GM23338 (cell line): ENCODE results near the gene CELSR1. TPM values are rescaled to one million over a fixed set of nuclear protein-coding genes. Genes with fewer than 3 reads are reported as not detected.
A peak's percentile ranks its signal among the peaks of the same experiment; 100 is the strongest.

Source experiments
- ATAC-seq: fragments of 200-7000 bp; cut with Tn5 transposase; 3 replicates; pipeline ENCODE4 v1.9.1; 2020
- DNase-seq: peaks from one replicate; pipeline ENCODE4 v3.0.0-alpha.2; 2015; ENCODE audit warnings: low spot score
- H2AFZ ChIP-seq: fragments of 200-600 bp; sonication (generic); 2 replicates; pipeline ENCODE4 v1.8.0; 2016; ENCODE audit warnings: antibody characterized with exemption, mild to moderate bottlenecking, moderate library complexity
- H3F3A ChIP-seq: fragments of 200-600 bp; sonication (generic); replicated peaks from 2 replicates; pipeline ENCODE4 v1.8.0; 2017; ENCODE audit warnings: antibody characterized with exemption, mixed run types, low read depth
- H3K27ac ChIP-seq: fragments of 200-600 bp; sonication (generic); 2 replicates; pipeline ENCODE4 v1.6.1; 2016; ENCODE audit warnings: low read depth
- H3K27me3 ChIP-seq: fragments of 200-600 bp; sonication (generic); 2 replicates; pipeline ENCODE4 v1.8.0; 2016; ENCODE audit warnings: mild to moderate bottlenecking, mixed run types, moderate library complexity; ENCODE audit not compliant: insufficient read depth
- H3K36me3 ChIP-seq: fragments of 200-600 bp; sonication (generic); 2 replicates; pipeline ENCODE4 v1.8.0; 2016; ENCODE audit warnings: mild to moderate bottlenecking; ENCODE audit not compliant: insufficient read depth
- H3K4me1 ChIP-seq: fragments of 200-600 bp; sonication (generic); 2 replicates; pipeline ENCODE4 v1.8.0; 2016; ENCODE audit warnings: mild to moderate bottlenecking, moderate library complexity; ENCODE audit not compliant: insufficient read depth
- H3K4me2 ChIP-seq: fragments of 200-600 bp; sonication (generic); 2 replicates; pipeline ENCODE4 v1.7.1; 2017; ENCODE audit warnings: mixed run types
- H3K4me3 ChIP-seq: fragments of 200-600 bp; sonication (generic); 2 replicates; pipeline ENCODE4 v1.6.1; 2016; ENCODE audit warnings: mixed run types
- H3K79me2 ChIP-seq: fragments of 200-600 bp; sonication (generic); replicated peaks from 2 replicates; pipeline ENCODE4 v1.8.0; 2017; ENCODE audit warnings: mild to moderate bottlenecking; ENCODE audit not compliant: insufficient read depth
- H3K9me2 ChIP-seq: fragments of 200-600 bp; sonication (generic); 2 replicates; pipeline ENCODE4 v1.8.0; 2017; ENCODE audit not compliant: insufficient read depth
- H4K20me1 ChIP-seq: fragments of 200-600 bp; sonication (generic); replicated peaks from 2 replicates; pipeline ENCODE4 v1.8.0; 2017; ENCODE audit warnings: mild to moderate bottlenecking; ENCODE audit not compliant: insufficient read depth
- H3K27ac Mint-ChIP-seq: 2 replicates; pipeline ENCODE4 v1.8.0; 2020; ENCODE audit warnings: inconsistent platforms, mild to moderate bottlenecking, moderate library complexity, mixed read lengths
- H3K27me3 Mint-ChIP-seq: 3 replicates; pipeline ENCODE4 v1.8.0; 2022; ENCODE audit warnings: low read depth, mild to moderate bottlenecking, moderate library complexity, mixed read lengths, inconsistent platforms; ENCODE audit not compliant: insufficient read depth, poor library complexity
- H3K36me3 Mint-ChIP-seq: 3 replicates; pipeline ENCODE4 v1.8.0; 2021; ENCODE audit warnings: low read depth, mild to moderate bottlenecking, inconsistent platforms, moderate library complexity, mixed read lengths
- H3K4me1 Mint-ChIP-seq: 3 replicates; pipeline ENCODE4 v1.8.0; 2020; ENCODE audit warnings: mild to moderate bottlenecking, inconsistent platforms, mixed read lengths
- H3K4me3 Mint-ChIP-seq: 3 replicates; pipeline ENCODE4 v1.8.0; 2021; ENCODE audit warnings: moderate library complexity, mild to moderate bottlenecking, inconsistent platforms, mixed read lengths
- H3K9me3 Mint-ChIP-seq: 3 replicates; pipeline ENCODE4 v1.8.0; 2020; ENCODE audit warnings: moderate library complexity, mild to moderate bottlenecking, inconsistent platforms, mixed read lengths
- EZH2 ChIP-seq: fragments of 200-600 bp; sonication (generic); IDR thresholded peaks from one replicate; pipeline ENCODE4 v1.8.0; 2017; ENCODE audit warnings: antibody characterized with exemption, mild to moderate bottlenecking, low read depth; ENCODE audit not compliant: unreplicated experiment
- JUNB ChIP-seq: IDR thresholded peaks from one replicate; pipeline ENCODE4 v1.6.1; 2016; ENCODE audit warnings: antibody characterized with exemption; ENCODE audit not compliant: unreplicated experiment
- POLR2AphosphoS5 ChIP-seq: IDR thresholded peaks from 2 replicates; pipeline ENCODE4 v1.6.1; 2016; ENCODE audit warnings: antibody characterized with exemption, low read depth
- STAT1 ChIP-seq: IDR thresholded peaks from one replicate; pipeline ENCODE4 v1.6.1; 2016; ENCODE audit warnings: antibody characterized with exemption; ENCODE audit not compliant: unreplicated experiment
- ZNF114 ChIP-seq: fragments of 250-450 bp; sonication (Bioruptor Pico); IDR thresholded peaks from 2 replicates; pipeline ENCODE4 v1.5.0; 2020; ENCODE audit warnings: mild to moderate bottlenecking, moderate library complexity
- polyA plus RNA-seq: library from polyadenylated mRNA; unstranded; fragments of >200 nt; fragmentation: Nextera tagmentation; extraction: Ambion mirVana; gene quantifications from 2 replicates; pipeline ENCODE4 v1.2.1, GENCODE V29; 2016
- total RNA-seq: library from RNA; depleted of rRNA; stranded (reverse); fragments of >200 nt; shearing (Covaris generic); gene quantifications from 2 replicates; pipeline ENCODE4 v1.2.3, GENCODE V29; 2014
- TF ChIP-seq, protein P1 (sequence below): IDR thresholded peaks from 2 replicates; pipeline ENCODE4 v1.6.1; 2016; ENCODE audit warnings: antibody characterized with exemption
- TF ChIP-seq, protein P2 (sequence below): IDR thresholded peaks from one replicate; pipeline ENCODE4 v1.6.1; 2018; ENCODE audit warnings: antibody characterized with exemption; ENCODE audit not compliant: unreplicated experiment
- TF ChIP-seq, protein P3 (sequence below), 2 experiments: fragments of 200-600 bp in 1 of 2; sonication (generic) in 1 of 2; conservative IDR thresholded peaks; 2 replicates each; pipeline versions ENCODE4 v1.5.1 to v1.6.1; 2016 to 2017; ENCODE audit warnings: antibody characterized with exemption in 2 of 2, low read depth in 2 of 2, mild to moderate bottlenecking in 2 of 2, moderate library complexity in 1 of 2

CELSR1 gene
- total and polyA plus RNA-seq, 2 experiments from 2014 or later, result 4.8 to 20.4 TPM

- Histone ChIP-seq H3K9me2 (0 out of 2 replicates have a peak, but pooled peaks cover 6% of the 10 kb centered on the region), H3F3A (peaks cover 2% of the 10 kb centered on the region; the same call in 1 of the 2 replicates), H3K4me3 (no peak overlapping the region), H3K27me3 (no peaks in the 10 kb centered on the region), H3K79me2 (no peaks in the 10 kb centered on the region), H3K36me3 (no peaks in the 10 kb centered on the region), H3K4me1 (no peaks in the 10 kb centered on the region), H2AFZ (peak overlapping the region; percentile 92), H4K20me1 (no peaks in the 10 kb centered on the region), H3K4me2 (peak overlapping the region; percentile 60; the same call in 1 of the 2 replicates), H3K27ac (no peak overlapping the region)
- ATAC-seq, result peak; percentile 94
- DNase-seq, result peak; percentile 82
- peaks cover 9% of the 10 kb centered on the region for H3K4me1 Mint-ChIP-seq
- H3K27ac Mint-ChIP-seq, result peak overlapping the region; percentile 31; the same call in 1 of the 2 replicates
- TF ChIP-seq STAT1 (no peak), POLR2AphosphoS5 (no peak; the same call in 1 of the 2 replicates)
- TF ChIP-seq, protein P1, sequence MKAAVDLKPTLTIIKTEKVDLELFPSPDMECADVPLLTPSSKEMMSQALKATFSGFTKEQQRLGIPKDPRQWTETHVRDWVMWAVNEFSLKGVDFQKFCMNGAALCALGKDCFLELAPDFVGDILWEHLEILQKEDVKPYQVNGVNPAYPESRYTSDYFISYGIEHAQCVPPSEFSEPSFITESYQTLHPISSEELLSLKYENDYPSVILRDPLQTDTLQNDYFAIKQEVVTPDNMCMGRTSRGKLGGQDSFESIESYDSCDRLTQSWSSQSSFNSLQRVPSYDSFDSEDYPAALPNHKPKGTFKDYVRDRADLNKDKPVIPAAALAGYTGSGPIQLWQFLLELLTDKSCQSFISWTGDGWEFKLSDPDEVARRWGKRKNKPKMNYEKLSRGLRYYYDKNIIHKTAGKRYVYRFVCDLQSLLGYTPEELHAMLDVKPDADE, result no peak
- TF ChIP-seq, protein P2, sequence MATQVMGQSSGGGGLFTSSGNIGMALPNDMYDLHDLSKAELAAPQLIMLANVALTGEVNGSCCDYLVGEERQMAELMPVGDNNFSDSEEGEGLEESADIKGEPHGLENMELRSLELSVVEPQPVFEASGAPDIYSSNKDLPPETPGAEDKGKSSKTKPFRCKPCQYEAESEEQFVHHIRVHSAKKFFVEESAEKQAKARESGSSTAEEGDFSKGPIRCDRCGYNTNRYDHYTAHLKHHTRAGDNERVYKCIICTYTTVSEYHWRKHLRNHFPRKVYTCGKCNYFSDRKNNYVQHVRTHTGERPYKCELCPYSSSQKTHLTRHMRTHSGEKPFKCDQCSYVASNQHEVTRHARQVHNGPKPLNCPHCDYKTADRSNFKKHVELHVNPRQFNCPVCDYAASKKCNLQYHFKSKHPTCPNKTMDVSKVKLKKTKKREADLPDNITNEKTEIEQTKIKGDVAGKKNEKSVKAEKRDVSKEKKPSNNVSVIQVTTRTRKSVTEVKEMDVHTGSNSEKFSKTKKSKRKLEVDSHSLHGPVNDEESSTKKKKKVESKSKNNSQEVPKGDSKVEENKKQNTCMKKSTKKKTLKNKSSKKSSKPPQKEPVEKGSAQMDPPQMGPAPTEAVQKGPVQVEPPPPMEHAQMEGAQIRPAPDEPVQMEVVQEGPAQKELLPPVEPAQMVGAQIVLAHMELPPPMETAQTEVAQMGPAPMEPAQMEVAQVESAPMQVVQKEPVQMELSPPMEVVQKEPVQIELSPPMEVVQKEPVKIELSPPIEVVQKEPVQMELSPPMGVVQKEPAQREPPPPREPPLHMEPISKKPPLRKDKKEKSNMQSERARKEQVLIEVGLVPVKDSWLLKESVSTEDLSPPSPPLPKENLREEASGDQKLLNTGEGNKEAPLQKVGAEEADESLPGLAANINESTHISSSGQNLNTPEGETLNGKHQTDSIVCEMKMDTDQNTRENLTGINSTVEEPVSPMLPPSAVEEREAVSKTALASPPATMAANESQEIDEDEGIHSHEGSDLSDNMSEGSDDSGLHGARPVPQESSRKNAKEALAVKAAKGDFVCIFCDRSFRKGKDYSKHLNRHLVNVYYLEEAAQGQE, result no peak
- TF ChIP-seq, protein P3, sequence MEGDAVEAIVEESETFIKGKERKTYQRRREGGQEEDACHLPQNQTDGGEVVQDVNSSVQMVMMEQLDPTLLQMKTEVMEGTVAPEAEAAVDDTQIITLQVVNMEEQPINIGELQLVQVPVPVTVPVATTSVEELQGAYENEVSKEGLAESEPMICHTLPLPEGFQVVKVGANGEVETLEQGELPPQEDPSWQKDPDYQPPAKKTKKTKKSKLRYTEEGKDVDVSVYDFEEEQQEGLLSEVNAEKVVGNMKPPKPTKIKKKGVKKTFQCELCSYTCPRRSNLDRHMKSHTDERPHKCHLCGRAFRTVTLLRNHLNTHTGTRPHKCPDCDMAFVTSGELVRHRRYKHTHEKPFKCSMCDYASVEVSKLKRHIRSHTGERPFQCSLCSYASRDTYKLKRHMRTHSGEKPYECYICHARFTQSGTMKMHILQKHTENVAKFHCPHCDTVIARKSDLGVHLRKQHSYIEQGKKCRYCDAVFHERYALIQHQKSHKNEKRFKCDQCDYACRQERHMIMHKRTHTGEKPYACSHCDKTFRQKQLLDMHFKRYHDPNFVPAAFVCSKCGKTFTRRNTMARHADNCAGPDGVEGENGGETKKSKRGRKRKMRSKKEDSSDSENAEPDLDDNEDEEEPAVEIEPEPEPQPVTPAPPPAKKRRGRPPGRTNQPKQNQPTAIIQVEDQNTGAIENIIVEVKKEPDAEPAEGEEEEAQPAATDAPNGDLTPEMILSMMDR (conservative IDR thresholded peaks at IDR 0.05; ENCODE audit: low read depth in 2 of 2), result peak; percentile 88 to 90
- peaks cover 9% of the 10 kb centered on the region for H3K27me3 Mint-ChIP-seq
- no peaks in the 10 kb centered on the region; the same call in 2 of the 3 replicates for H3K36me3 Mint-ChIP-seq
- H3K4me3 Mint-ChIP-seq, result peak overlapping the region; percentile 26; the same call in 1 of the 3 replicates
- H3K9me3 Mint-ChIP-seq, result peaks cover 5% of the 10 kb centered on the region
Observed at GRCh38 chr22:46563381-46564083, 26.1 kb upstream of the CELSR1 start.

DNA sequence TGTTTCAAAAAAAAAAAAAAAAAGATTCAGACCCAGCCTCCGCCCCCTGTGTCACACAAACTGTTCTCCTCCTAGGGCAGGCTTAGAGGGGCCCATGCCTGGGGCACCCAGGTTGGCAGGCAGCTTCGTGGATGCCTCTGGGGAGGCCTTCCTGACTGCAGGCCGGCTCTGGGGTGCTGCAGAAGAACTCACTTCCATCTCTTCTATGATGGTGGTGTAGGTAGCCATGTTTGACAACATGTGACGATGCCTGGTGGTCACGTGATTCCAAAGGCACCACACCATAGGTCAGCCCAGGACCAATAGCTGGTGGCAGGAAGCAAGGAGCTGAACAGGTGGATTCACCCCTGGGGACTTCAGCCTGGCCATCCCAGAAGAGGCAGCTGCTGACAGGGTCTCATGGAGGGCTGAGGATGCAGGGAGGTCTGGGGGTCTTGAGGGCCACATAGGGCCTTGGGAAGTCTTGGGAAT, 24.1 kb upstream of the CELSR1 start:
- peak; percentile 44 for ATAC-seq
- H3K27ac Mint-ChIP-seq, result peak overlapping the region; percentile 85; the same call in 1 of the 2 replicates
- 0 out of 2 replicates have a peak, but pooled peaks cover 6% of the 10 kb centered on the region for H3K9me2 ChIP-seq
- TF ChIP-seq POLR2AphosphoS5 (no peak), JUNB (no peak), EZH2 (no peak), ZNF114 (CRISPR knock-in tag) (no peak), STAT1 (no peak)
- TF ChIP-seq, protein P2, result no peak
- TF ChIP-seq, protein P3 (conservative IDR thresholded peaks at IDR 0.05; ENCODE audit: low read depth in 2 of 2), result no peak

More for the DNA sequence above, 24.1 kb upstream of the CELSR1 start:
- Mint-ChIP-seq H3K9me3 (peaks cover 9% of the 10 kb centered on the region), H3K36me3 (peaks cover 3% of the 10 kb centered on the region; the same call in 1 of the 3 replicates), H3K4me1 (peaks cover 9% of the 10 kb centered on the region), H3K27me3 (peaks cover 9% of the 10 kb centered on the region), H3K4me3 (peak overlapping the region; percentile 73)
- no peaks in the 10 kb centered on the region for H3F3A ChIP-seq
- H3K79me2 ChIP-seq, result no peaks in the 10 kb centered on the region
- no peaks in the 10 kb centered on the region for H3K36me3 ChIP-seq
- H3K4me2 ChIP-seq, result 0 out of 2 replicates have a peak overlapping the region, but pooled peaks have one; percentile 52
- no peaks in the 10 kb centered on the region for H3K4me1 ChIP-seq
- H4K20me1 ChIP-seq, result no peaks in the 10 kb centered on the region
- H2AFZ ChIP-seq, result peak overlapping the region; percentile 75
- peak; percentile 78 for DNase-seq
- no peaks in the 10 kb centered on the region for H3K27me3 ChIP-seq
- H3K27ac ChIP-seq, result no peak overlapping the region
- peak overlapping the region; percentile 34; the same call in 1 of the 2 replicates for H3K4me3 ChIP-seq
